ENCODE measurements around the gene SECTM1.

- no peak for TF ChIP-seq CTCF (IDR thresholded peaks at IDR 0.05; ENCODE audit: low read depth, low read length)
- TF ChIP-seq MAX (IDR thresholded peaks at IDR 0.05; ENCODE audit: low read depth, low read length), result no peak
- no peak for TF ChIP-seq POLR2A (IDR thresholded peaks at IDR 0.05; ENCODE audit: extremely low read depth, insufficient read length)
- no peak for TF ChIP-seq MYC (IDR thresholded peaks at IDR 0.05; ENCODE audit: low read depth, low read length)
Observed at GRCh38 chr17:82304826-82305726, 28.5 kb downstream of the SECTM1 start.

Measured in NB4 (cell line).